Measurements from ENCODE around the gene ABI1.

The ABI1 gene

DNA sequence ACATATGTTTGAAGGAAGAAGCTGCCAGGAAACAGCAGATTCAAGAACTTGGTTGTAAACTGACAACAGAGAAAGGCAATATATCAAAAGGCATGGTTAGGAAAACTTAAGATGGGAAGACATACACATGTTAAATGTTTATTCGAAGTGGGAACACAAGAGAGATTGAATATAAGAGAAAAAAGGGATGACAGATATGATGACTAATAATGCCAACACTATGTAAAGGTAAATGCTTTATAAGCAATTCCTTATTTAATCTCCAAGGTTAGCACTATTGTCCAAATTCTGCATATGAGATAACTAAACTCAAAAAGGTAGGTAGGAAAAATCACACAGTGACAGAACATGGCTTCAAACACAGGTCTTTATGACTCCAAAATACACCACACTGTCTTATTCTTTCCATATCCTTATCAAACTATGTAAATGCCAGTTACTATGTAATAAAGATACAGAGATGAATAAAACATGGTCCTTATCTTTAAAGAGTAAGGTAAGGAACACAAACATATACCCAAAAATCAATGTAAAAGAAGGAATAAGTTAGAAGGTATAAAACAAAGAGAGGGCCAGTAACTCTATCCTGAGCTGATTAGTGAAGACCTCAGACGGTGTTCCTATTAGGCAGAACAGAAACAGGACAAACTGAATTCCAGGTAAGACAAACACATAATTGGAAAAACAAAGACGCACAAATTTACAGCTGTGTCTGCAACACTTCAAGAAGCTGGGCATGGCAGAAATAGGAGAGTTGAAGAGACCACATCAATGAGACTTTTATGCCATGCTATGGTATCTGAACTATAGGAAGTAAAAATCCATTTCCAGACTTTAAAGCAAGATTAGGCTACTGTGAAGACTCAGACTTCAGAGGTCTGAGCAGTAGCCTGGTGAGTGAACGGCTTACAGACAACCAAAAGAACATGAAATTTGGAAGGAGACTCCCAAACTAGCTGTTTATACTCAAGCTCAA is 56.1 kb downstream of the ABI1 start:
- TF ChIP-seq, protein P1, sequence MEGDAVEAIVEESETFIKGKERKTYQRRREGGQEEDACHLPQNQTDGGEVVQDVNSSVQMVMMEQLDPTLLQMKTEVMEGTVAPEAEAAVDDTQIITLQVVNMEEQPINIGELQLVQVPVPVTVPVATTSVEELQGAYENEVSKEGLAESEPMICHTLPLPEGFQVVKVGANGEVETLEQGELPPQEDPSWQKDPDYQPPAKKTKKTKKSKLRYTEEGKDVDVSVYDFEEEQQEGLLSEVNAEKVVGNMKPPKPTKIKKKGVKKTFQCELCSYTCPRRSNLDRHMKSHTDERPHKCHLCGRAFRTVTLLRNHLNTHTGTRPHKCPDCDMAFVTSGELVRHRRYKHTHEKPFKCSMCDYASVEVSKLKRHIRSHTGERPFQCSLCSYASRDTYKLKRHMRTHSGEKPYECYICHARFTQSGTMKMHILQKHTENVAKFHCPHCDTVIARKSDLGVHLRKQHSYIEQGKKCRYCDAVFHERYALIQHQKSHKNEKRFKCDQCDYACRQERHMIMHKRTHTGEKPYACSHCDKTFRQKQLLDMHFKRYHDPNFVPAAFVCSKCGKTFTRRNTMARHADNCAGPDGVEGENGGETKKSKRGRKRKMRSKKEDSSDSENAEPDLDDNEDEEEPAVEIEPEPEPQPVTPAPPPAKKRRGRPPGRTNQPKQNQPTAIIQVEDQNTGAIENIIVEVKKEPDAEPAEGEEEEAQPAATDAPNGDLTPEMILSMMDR (conservative IDR thresholded peaks at IDR 0.05; ENCODE audit: low read depth, low read length), result no peak
- no peak overlapping the region for H3K4me3 ChIP-seq (ENCODE audit: low read length)
- no peak for DNase-seq (ENCODE audit: low read depth)

DNA sequence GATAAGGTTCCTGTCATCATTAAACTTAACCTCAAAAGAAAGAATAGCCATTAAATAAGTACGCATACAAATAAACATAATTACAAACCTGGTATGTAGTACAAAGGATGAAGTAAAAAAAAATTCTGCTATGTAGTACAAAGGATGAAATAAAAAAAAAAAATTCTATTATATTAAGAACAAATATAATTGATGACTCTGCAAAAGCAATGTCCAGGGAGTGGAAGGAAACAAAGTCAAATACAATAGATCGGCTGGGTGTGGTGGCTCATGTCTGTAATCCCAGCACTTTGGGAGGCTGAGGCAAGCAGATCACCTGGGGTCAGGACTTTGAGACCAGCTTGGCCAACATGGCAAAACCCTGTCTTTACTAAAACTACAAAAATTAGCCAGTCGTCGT is 56.9 kb downstream of the ABI1 start:
- DNase-seq (ENCODE audit: low read depth), result no peak

DNA sequence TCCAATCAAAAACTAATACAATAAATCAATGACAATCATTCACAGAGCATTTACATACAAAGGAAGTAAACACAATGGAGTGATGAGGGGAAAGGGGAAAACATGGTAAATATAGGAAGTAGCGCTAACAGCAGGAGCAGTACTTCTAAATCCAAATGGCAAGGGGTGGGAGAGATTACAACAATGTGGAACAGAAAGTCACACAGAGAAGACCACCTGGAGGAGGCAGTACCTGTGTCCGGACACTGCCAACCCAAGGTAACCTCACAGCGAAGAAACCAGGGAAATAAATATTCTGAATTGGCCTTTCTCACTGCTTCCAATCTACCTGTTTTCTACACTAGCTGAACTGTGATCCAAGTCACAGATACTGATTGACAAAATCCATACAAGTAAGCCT is 58.2 kb downstream of the ABI1 start:
- H3K4me3 ChIP-seq (ENCODE audit: low read length), result no peak overlapping the region
- TF ChIP-seq, protein P1 (conservative IDR thresholded peaks at IDR 0.05; ENCODE audit: low read depth, low read length), result no peak
- no peak for DNase-seq (ENCODE audit: low read depth)

More for the DNA sequence above, 56.9 kb downstream of the ABI1 start:
- TF ChIP-seq, protein P1 (conservative IDR thresholded peaks at IDR 0.05; ENCODE audit: low read depth, low read length), result no peak
- H3K4me3 ChIP-seq (ENCODE audit: low read length), result no peak overlapping the region

DNA sequence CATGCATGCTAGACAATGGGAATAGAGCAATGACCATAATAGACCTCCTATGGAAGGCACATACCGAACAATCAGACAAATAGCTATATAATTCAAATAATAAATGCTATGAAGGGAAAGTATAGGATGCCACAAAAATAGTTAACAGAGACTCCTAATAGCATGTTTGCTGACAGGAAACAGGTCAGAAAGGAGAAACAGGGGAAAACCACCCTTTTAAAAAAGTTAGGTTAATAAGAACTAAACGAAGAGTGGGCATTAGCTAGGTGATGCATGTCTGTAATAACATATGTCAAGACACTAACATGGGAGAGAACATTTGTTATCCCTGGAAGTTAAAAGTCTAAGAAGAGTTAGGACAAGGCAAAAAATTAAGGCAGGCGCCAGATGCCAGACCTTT is 58.9 kb downstream of the ABI1 start:
- DNase-seq (ENCODE audit: low read depth), result no peak
- H3K4me3 ChIP-seq (ENCODE audit: low read length), result no peak overlapping the region
- TF ChIP-seq, protein P1 (conservative IDR thresholded peaks at IDR 0.05; ENCODE audit: low read depth, low read length), result no peak

DNA sequence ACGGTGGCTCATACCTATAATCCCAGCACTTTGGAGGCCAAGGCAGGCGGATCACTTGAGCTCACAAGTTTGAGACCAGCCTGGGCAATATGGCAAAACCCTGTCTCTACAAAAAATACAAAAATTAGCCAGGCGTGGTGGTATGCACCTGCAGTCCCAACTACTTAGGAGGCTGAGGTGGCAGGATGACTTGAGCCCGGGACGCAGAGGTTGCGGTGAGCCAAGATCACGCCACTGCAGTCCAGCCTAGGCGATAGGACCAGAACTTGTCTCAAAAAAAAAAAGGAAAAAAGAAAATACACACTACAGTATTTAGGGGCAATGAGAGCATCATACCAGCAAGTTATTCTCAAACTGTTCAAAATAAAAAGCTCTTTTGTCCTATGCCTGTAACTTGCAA is 59.5 kb downstream of the ABI1 start:
- TF ChIP-seq, protein P1 (conservative IDR thresholded peaks at IDR 0.05; ENCODE audit: low read depth, low read length), result no peak
- no peak overlapping the region for H3K4me3 ChIP-seq (ENCODE audit: low read length)
- no peak for DNase-seq (ENCODE audit: low read depth)

DNA sequence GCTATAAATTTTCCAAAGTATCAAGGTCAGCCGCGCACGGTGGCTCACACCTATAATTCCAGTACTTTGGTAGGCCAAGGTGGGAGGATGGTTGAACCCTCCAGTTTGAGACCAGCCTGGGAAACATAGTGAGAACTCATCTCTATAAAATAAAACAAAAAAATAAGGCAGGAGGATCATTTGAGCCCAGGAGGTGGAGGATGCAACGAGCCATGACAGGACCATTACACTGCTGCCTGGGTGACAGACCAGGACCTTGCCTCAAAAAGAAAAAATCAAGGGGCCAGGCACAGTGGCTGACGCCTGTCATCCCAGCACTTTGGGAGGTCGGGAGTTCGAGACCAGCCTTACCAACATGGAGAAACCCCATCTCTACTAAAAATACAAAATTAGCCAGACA is 60.3 kb downstream of the ABI1 start:
- no peak for DNase-seq (ENCODE audit: low read depth)
- TF ChIP-seq, protein P1 (conservative IDR thresholded peaks at IDR 0.05; ENCODE audit: low read depth, low read length), result no peak
- H3K4me3 ChIP-seq (ENCODE audit: low read length), result no peak overlapping the region

DNA sequence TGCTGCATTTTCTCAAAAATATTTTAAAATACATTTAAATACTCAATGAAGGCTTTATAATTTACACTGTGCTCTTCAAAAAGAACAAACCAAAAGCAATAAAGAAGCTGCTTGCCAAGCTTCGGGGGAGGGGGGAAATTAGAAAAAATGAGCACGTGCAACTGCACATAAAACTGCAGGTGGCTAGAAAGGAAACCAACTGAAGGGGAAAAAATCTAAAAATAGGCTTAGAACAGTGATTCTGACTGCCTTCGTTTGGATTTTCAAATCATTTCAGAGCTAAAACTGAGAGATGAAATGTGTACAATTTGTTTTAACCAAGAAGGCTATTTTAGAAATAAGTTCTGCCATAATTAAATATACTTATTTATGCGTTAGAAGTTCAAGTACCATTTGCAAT is 61.4 kb downstream of the ABI1 start:
- DNase-seq (ENCODE audit: low read depth), result no peak
- TF ChIP-seq, protein P1 (conservative IDR thresholded peaks at IDR 0.05; ENCODE audit: low read depth, low read length), result no peak
- no peak overlapping the region for H3K4me3 ChIP-seq (ENCODE audit: low read length)
